Caco-2 (cell line): ENCODE results near the gene HK1. TPM values are rescaled to one million over a fixed set of nuclear protein-coding genes. Genes with fewer than 3 reads are reported as not detected.
A peak's percentile ranks its signal among the peaks of the same experiment; 100 is the strongest.

Source experiments
- BruUV-seq: library from RNA; stranded (reverse); fragments of 400-500 nt; replicated peaks from 2 replicates; lab custom pipeline; 2021; lab: Mats Ljungman, UMichigan
- CTCF ChIA-PET: fragments of 300-600 bp; sonication (Branson Sonifier 250); formaldehyde crosslinking; loops from one replicate; lab custom pipeline; 2022; ENCODE audit warnings: antibody characterized with exemption; lab: Charles Lee
- POLR2A ChIA-PET: fragments of 300-600 bp; sonication (Branson Sonifier 250); formaldehyde crosslinking; loops from one replicate; lab custom pipeline; 2022; ENCODE audit warnings: antibody characterized with exemption; lab: Charles Lee
- DNase-seq, 2 experiments: peaks; one replicate each; pipeline versions ENCODE4 v3.0.0 to v3.0.0-alpha.2; 2020 to 2022
- H3K27me3 ChIP-seq: replicated peaks from 2 replicates; pipeline ENCODE4 v1.6.0; 2011; ENCODE audit warnings: low read length; ENCODE audit not compliant: control insufficient read depth, insufficient read depth
- H3K36me3 ChIP-seq: 2 replicates; pipeline ENCODE4 v1.5.1; 2011; ENCODE audit warnings: low read length; ENCODE audit not compliant: control insufficient read depth, insufficient read depth
- H3K4me1 ChIP-seq: fragments of 250-450 bp; sonication (Bioruptor Pico); 2 replicates; pipeline ENCODE4 v1.5.1; 2020; ENCODE audit warnings: mild to moderate bottlenecking
- H3K4me3 ChIP-seq: 2 replicates; pipeline ENCODE4 v1.5.1; 2011; ENCODE audit warnings: low read depth, mild to moderate bottlenecking, control low read depth, low read length
- H3K9me3 ChIP-seq: fragments of 250-450 bp; sonication (Bioruptor Pico); 2 replicates; pipeline ENCODE4 v1.5.1; 2020; ENCODE audit warnings: mild to moderate bottlenecking, moderate library complexity
- H3K27ac Mint-ChIP-seq: one replicate; pipeline ENCODE4 v1.8.0; 2022; ENCODE audit warnings: mixed read lengths; ENCODE audit not compliant: unreplicated experiment
- H3K27me3 Mint-ChIP-seq: one replicate; pipeline ENCODE4 v1.8.0; 2022; ENCODE audit warnings: mixed read lengths; ENCODE audit not compliant: insufficient read depth, unreplicated experiment
- H3K36me3 Mint-ChIP-seq: one replicate; pipeline ENCODE4 v1.8.0; 2022; ENCODE audit warnings: mild to moderate bottlenecking, mixed read lengths; ENCODE audit not compliant: insufficient read depth, unreplicated experiment
- H3K4me1 Mint-ChIP-seq: one replicate; pipeline ENCODE4 v1.8.0; 2022; ENCODE audit warnings: low read depth, mixed read lengths; ENCODE audit not compliant: unreplicated experiment
- H3K4me3 Mint-ChIP-seq: one replicate; pipeline ENCODE4 v1.8.0; 2022; ENCODE audit warnings: mild to moderate bottlenecking, moderate library complexity, mixed read lengths; ENCODE audit not compliant: unreplicated experiment
- H3K9me3 Mint-ChIP-seq: one replicate; pipeline ENCODE4 v1.8.0; 2022; ENCODE audit warnings: mixed read lengths; ENCODE audit not compliant: unreplicated experiment
- intact Hi-C: fragments of 100-400 bp; cut with micrococcal nuclease; formaldehyde crosslinking; loops from one replicate; pipeline ENCODE4 v1.10.0; 2022; ENCODE audit not compliant: unreplicated experiment
- total RNA-seq: library from RNA; stranded (reverse); gene quantifications from 2 replicates; pipeline ENCODE4 v1.2.3, GENCODE V29; 2022
- TF ChIP-seq, protein P1 (sequence below), 2 experiments: fragments of 200-600 bp in 1 of 2; IDR thresholded peaks; 1 replicate in 1 of 2; 2 replicates in 1 of 2; pipeline versions ENCODE4 v1.5.1 to v1.8.0; 2011 to 2022; ENCODE audit warnings: antibody characterized with exemption in 1 of 2, control low read depth in 1 of 2, inconsistent platforms in 1 of 2, low read depth in 1 of 2, low read length in 1 of 2, mild to moderate bottlenecking in 1 of 2, moderate library complexity in 1 of 2; ENCODE audit not compliant: insufficient read depth in 1 of 2, severe bottlenecking in 1 of 2, unreplicated experiment in 1 of 2

Gene HK1
- total RNA-seq, 1 experiment from 2014 or later = 35.4 TPM

GRCh38 chr10:69443354-69443753, 165.1 kb downstream of the HK1 start:
- peaks cover 5% of the 10 kb centered on the region for H3K9me3 ChIP-seq
- H3K9me3 Mint-ChIP-seq = peaks cover 9% of the 10 kb centered on the region
- H3K27ac Mint-ChIP-seq = no peak overlapping the region
- no peak overlapping the region for H3K4me3 ChIP-seq
- BruUV-seq = no TSS peak
- peaks cover 50% of the 10 kb centered on the region for H3K4me1 Mint-ChIP-seq
- CTCF ChIA-PET = interaction anchor here (0.6 to 1.3 kb wide), 4 partner anchors 7 to 425 kb away, joined by 3 to 7 read pairs (median 4); no protein-coding TSS in a partner anchor
- TF ChIP-seq, protein P1, sequence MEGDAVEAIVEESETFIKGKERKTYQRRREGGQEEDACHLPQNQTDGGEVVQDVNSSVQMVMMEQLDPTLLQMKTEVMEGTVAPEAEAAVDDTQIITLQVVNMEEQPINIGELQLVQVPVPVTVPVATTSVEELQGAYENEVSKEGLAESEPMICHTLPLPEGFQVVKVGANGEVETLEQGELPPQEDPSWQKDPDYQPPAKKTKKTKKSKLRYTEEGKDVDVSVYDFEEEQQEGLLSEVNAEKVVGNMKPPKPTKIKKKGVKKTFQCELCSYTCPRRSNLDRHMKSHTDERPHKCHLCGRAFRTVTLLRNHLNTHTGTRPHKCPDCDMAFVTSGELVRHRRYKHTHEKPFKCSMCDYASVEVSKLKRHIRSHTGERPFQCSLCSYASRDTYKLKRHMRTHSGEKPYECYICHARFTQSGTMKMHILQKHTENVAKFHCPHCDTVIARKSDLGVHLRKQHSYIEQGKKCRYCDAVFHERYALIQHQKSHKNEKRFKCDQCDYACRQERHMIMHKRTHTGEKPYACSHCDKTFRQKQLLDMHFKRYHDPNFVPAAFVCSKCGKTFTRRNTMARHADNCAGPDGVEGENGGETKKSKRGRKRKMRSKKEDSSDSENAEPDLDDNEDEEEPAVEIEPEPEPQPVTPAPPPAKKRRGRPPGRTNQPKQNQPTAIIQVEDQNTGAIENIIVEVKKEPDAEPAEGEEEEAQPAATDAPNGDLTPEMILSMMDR (IDR thresholded peaks at IDR 0.05; ENCODE audit: insufficient read depth in 1 of 2, low read depth in 1 of 2, low read length in 1 of 2, severe bottlenecking in 1 of 2, unreplicated experiment in 1 of 2) = no peak
- POLR2A ChIA-PET = no interaction called here
- H3K27me3 ChIP-seq = no peaks in the 10 kb centered on the region
- no peaks in the 10 kb centered on the region for H3K36me3 ChIP-seq
- H3K27me3 Mint-ChIP-seq = no peaks in the 10 kb centered on the region
- intact Hi-C loops = no loop called here
- H3K36me3 Mint-ChIP-seq = peaks cover 23% of the 10 kb centered on the region
- no peak overlapping the region for H3K4me3 Mint-ChIP-seq
- no peak for DNase-seq
- peaks cover 57% of the 10 kb centered on the region for H3K4me1 ChIP-seq

DNA sequence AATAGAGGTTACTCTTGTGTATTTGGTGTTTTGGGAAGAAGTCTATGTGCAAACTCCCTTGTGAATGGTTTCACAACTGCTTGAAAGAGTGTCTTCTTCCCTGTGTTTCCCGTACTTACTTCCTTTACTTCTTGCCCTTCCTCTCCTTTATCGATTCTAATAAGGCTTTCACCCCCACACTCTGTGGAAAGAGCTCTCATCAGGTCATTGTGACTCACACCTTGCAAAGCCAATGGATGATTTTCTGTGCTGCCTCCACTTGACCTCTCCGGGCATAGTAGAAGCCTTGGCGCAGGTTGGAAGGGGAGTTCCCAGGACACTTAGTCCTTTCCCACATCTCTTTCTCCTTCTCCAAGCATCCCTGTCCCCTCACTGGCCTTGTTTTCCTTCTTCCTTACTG, 166.7 kb downstream of the HK1 start:
- Mint-ChIP-seq H3K4me3 (no peak overlapping the region), H3K27ac (peak overlapping the region; percentile 61), H3K4me1 (peaks cover 45% of the 10 kb centered on the region), H3K9me3 (peaks cover 9% of the 10 kb centered on the region), H3K36me3 (peaks cover 23% of the 10 kb centered on the region), H3K27me3 (no peaks in the 10 kb centered on the region)
- Histone ChIP-seq H3K4me3 (no peak overlapping the region), H3K9me3 (peaks cover 5% of the 10 kb centered on the region), H3K4me1 (peaks cover 48% of the 10 kb centered on the region), H3K36me3 (no peaks in the 10 kb centered on the region), H3K27me3 (no peaks in the 10 kb centered on the region)
- no peak for DNase-seq
- intact Hi-C loops = loop anchor here (5.0 kb wide), 1 partner anchor 62 kb away; no protein-coding TSS in a partner anchor
- no TSS peak for BruUV-seq
- POLR2A ChIA-PET = no interaction called here
- CTCF ChIA-PET = no interaction called here
- TF ChIP-seq, protein P1 (IDR thresholded peaks at IDR 0.05; ENCODE audit: insufficient read depth in 1 of 2, low read depth in 1 of 2, low read length in 1 of 2, severe bottlenecking in 1 of 2, unreplicated experiment in 1 of 2) = no peak

GRCh38 chr10:69446229-69446628, 167.9 kb downstream of the HK1 start:
- intact Hi-C loops = loop anchor here (1.0 to 5.0 kb wide), 2 partner anchors 8 to 61 kb away; no protein-coding TSS in a partner anchor
- H3K4me1 Mint-ChIP-seq = peaks cover 41% of the 10 kb centered on the region
- Histone ChIP-seq H3K27me3 (no peaks in the 10 kb centered on the region), H3K36me3 (no peaks in the 10 kb centered on the region), H3K4me3 (no peak overlapping the region), H3K4me1 (peaks cover 53% of the 10 kb centered on the region), H3K9me3 (peaks cover 5% of the 10 kb centered on the region)
- no TSS peak for BruUV-seq
- ChIA-PET CTCF (interaction anchor here (0.7 to 3.5 kb wide), 7 partner anchors 8 to 352 kb away, joined by 3 to 24 read pairs (median 6); no protein-coding TSS in a partner anchor), POLR2A (interaction anchor here (0.6 to 1.0 kb wide), 5 partner anchors 20 to 700 kb away, joined by 3 to 15 read pairs (median 3); partner anchors contain the start of gene TYSND1)
- no peaks in the 10 kb centered on the region for H3K27me3 Mint-ChIP-seq
- TF ChIP-seq, protein P1 (IDR thresholded peaks at IDR 0.05; ENCODE audit: insufficient read depth in 1 of 2, low read depth in 1 of 2, low read length in 1 of 2, severe bottlenecking in 1 of 2, unreplicated experiment in 1 of 2) = no peak
- peak overlapping the region; percentile 61 for H3K27ac Mint-ChIP-seq
- peaks cover 9% of the 10 kb centered on the region for H3K9me3 Mint-ChIP-seq
- H3K4me3 Mint-ChIP-seq = peak overlapping the region; percentile 37
- H3K36me3 Mint-ChIP-seq = peaks cover 28% of the 10 kb centered on the region
- DNase-seq = no peak
